SK-N-SH (cell line): ENCODE measurements around the gene TSPAN12. TPM values are rescaled to one million over a fixed set of nuclear protein-coding genes. Genes with fewer than 3 reads are reported as not detected.

Experiments used
- CTCF ChIA-PET: fragments of 300-600, 350-600 bp; formaldehyde crosslinking; extraction: SDS; loops from one replicate; lab custom pipeline; 2021; lab: Yijun Ruan, JAX
- POLR2A ChIA-PET: fragments of 350-600 bp; sonication (Branson Sonifier 250); formaldehyde crosslinking; extraction: SDS; loops from one replicate; lab custom pipeline; 2020; ENCODE audit warnings: antibody characterized with exemption, inconsistent platforms; lab: Yijun Ruan, JAX
- DNase-seq: peaks from one replicate; pipeline ENCODE4 v3.0.0; 2012
- H2AFZ ChIP-seq: fragments of 200-600 bp; sonication (generic); 2 replicates; pipeline ENCODE4 v1.8.1; 2016; ENCODE audit warnings: antibody characterized with exemption, mild to moderate bottlenecking, low read depth
- H3F3A ChIP-seq: fragments of 200-600 bp; sonication (generic); replicated peaks from 2 replicates; pipeline ENCODE3; 2016; ENCODE audit warnings: antibody characterized with exemption, mild to moderate bottlenecking; ENCODE audit not compliant: insufficient read depth
- H3K27ac ChIP-seq, 2 experiments: fragments of 200-500 bp in 1 of 2; fragments of 200-600 bp in 1 of 2; sonication (Bioruptor generic) in 1 of 2; sonication (generic), shearing (Covaris generic) in 1 of 2; 2 replicates each; pipeline versions ENCODE4 v1.5.1 to v1.6.1; 2014 to 2016; ENCODE audit warnings: low read depth in 2 of 2, inconsistent platforms in 1 of 2, low read length in 1 of 2, mild to moderate bottlenecking in 1 of 2, mixed read lengths in 1 of 2
- H3K27me3 ChIP-seq: fragments of 200-600 bp; sonication (generic), shearing (Covaris generic); 2 replicates; pipeline ENCODE4 v1.6.1; 2016; ENCODE audit warnings: mixed run types; ENCODE audit not compliant: insufficient read depth
- H3K36me3 ChIP-seq, 2 experiments: fragments of 200-500 bp in 1 of 2; fragments of 200-600 bp in 1 of 2; sonication (Bioruptor generic) in 1 of 2; sonication (generic) in 1 of 2; replicated peaks in 1 of 2; 2 replicates each; pipeline versions ENCODE3 to v1.5.1; 2014 to 2016; ENCODE audit warnings: low read length in 1 of 2, mild to moderate bottlenecking in 1 of 2; ENCODE audit not compliant: insufficient read depth in 2 of 2, control insufficient read depth in 1 of 2
- H3K4me1 ChIP-seq, 2 experiments: fragments of 200-500 bp in 1 of 2; fragments of 200-600 bp in 1 of 2; sonication (Bioruptor generic) in 1 of 2; sonication (generic), shearing (Covaris generic) in 1 of 2; 2 replicates each; pipeline versions ENCODE4 v1.5.1 to v1.6.1; 2014 to 2016; ENCODE audit warnings: low read depth in 1 of 2, low read length in 1 of 2, mixed run types in 1 of 2; ENCODE audit not compliant: insufficient read depth in 2 of 2, control insufficient read depth in 1 of 2
- H3K4me2 ChIP-seq: fragments of 200-600 bp; sonication (generic), shearing (Covaris generic); 2 replicates; pipeline ENCODE4 v1.6.1; 2017; ENCODE audit warnings: mixed run types
- H3K4me3 ChIP-seq, 2 experiments: fragments of 200-500 bp in 1 of 2; fragments of 200-600 bp in 1 of 2; sonication (Bioruptor generic) in 1 of 2; sonication (generic), shearing (Covaris generic) in 1 of 2; 2 replicates each; pipeline versions ENCODE4 v1.5.1 to v1.8.1; 2014 to 2016; ENCODE audit warnings: low read depth in 2 of 2, inconsistent platforms in 1 of 2, low read length in 1 of 2, mild to moderate bottlenecking in 1 of 2, mixed read lengths in 1 of 2, moderate library complexity in 1 of 2
- H3K79me2 ChIP-seq: fragments of 200-600 bp; sonication (generic); 2 replicates; pipeline ENCODE4 v1.8.1; 2017; ENCODE audit warnings: mild to moderate bottlenecking; ENCODE audit not compliant: insufficient read depth
- H3K9ac ChIP-seq: fragments of 200-600 bp; sonication (generic); 2 replicates; pipeline ENCODE4 v1.6.1; 2017; ENCODE audit warnings: mixed run types
- H3K9me2 ChIP-seq: fragments of 200-600 bp; sonication (generic); 2 replicates; pipeline ENCODE4 v1.6.1; 2017; ENCODE audit warnings: mixed run types
- H3K9me3 ChIP-seq: fragments of 200-600 bp; sonication (generic); 2 replicates; pipeline ENCODE4 v1.6.1; 2017; ENCODE audit warnings: mixed run types, mild to moderate bottlenecking, moderate library complexity
- H4K20me1 ChIP-seq: fragments of 200-600 bp; sonication (generic); 2 replicates; pipeline ENCODE4 v1.6.1; 2017; ENCODE audit warnings: mild to moderate bottlenecking, mixed run types; ENCODE audit not compliant: insufficient read depth
- ELF1 ChIP-seq: IDR thresholded peaks from 2 replicates; pipeline ENCODE4 v1.4.0; 2012
- EP300 ChIP-seq, 2 experiments: IDR thresholded peaks; 2 replicates each; pipeline versions ENCODE4 v1.4.0 to v1.6.1; 2012; ENCODE audit warnings: borderline replicate concordance in 1 of 2, low read depth in 1 of 2, low read length in 1 of 2
- EZH2phosphoT487 ChIP-seq: fragments of 200-600 bp; sonication (generic); IDR thresholded peaks from 2 replicates; pipeline ENCODE4 v1.6.1; 2017; ENCODE audit warnings: low read depth, mixed run types, mild to moderate bottlenecking, antibody characterized with exemption, moderate library complexity, borderline replicate concordance
- FOSL2 ChIP-seq: IDR thresholded peaks from 2 replicates; pipeline ENCODE4 v1.4.0; 2012; ENCODE audit warnings: low read depth, mild to moderate bottlenecking, moderate library complexity, borderline replicate concordance
- FOXJ3 ChIP-seq: sonication (generic); formaldehyde crosslinking; IDR thresholded peaks from 2 replicates; pipeline ENCODE4 v1.5.1; 2020; ENCODE audit warnings: mild to moderate bottlenecking, missing genetic modification reagents
- IRF3 ChIP-seq: fragments of 150-350 bp; IDR thresholded peaks from 2 replicates; pipeline ENCODE4 v1.6.1; 2016; ENCODE audit warnings: mild to moderate bottlenecking, low read depth, low read length
- MEF2A ChIP-seq: IDR thresholded peaks from 2 replicates; pipeline ENCODE4 v1.4.0; 2012; ENCODE audit warnings: low read depth, borderline replicate concordance
- NFIC ChIP-seq: IDR thresholded peaks from 2 replicates; pipeline ENCODE4 v1.4.0; 2012; ENCODE audit warnings: borderline replicate concordance
- NRF1 ChIP-seq: IDR thresholded peaks from 2 replicates; pipeline ENCODE4 v1.6.1; 2012; ENCODE audit warnings: low read depth, mild to moderate bottlenecking, low read length
- POLR2AphosphoS5 ChIP-seq: IDR thresholded peaks from 2 replicates; pipeline ENCODE4 v1.6.1; 2012; ENCODE audit warnings: low read depth, low read length
- REST ChIP-seq: IDR thresholded peaks from 2 replicates; pipeline ENCODE4 v1.6.1; 2012; ENCODE audit warnings: mild to moderate bottlenecking, low read depth, low read length, moderate library complexity
- RFX5 ChIP-seq: IDR thresholded peaks from 2 replicates; pipeline ENCODE4 v1.6.1; 2012; ENCODE audit warnings: mild to moderate bottlenecking, improper control_type of control experiment, low read length
- TAF1 ChIP-seq: IDR thresholded peaks from 2 replicates; pipeline ENCODE4 v1.6.1; 2012; ENCODE audit warnings: low read depth, mild to moderate bottlenecking, low read length, moderate library complexity, borderline replicate concordance
- TCF12 ChIP-seq: IDR thresholded peaks from 2 replicates; pipeline ENCODE4 v1.4.0; 2012
- TEAD4 ChIP-seq: IDR thresholded peaks from 2 replicates; pipeline ENCODE4 v1.4.0; 2012; ENCODE audit warnings: mild to moderate bottlenecking, borderline replicate concordance; ENCODE audit not compliant: insufficient read depth
- USF1 ChIP-seq: IDR thresholded peaks from 2 replicates; pipeline ENCODE4 v1.4.0; 2012; ENCODE audit warnings: low read depth, borderline replicate concordance
- YY1 ChIP-seq: IDR thresholded peaks from 2 replicates; pipeline ENCODE4 v1.4.0; 2012; ENCODE audit warnings: low read depth, mild to moderate bottlenecking
- WGBS: methylation state at CpG from one replicate; pipeline ENCODE4 v1.1.6; 2017; ENCODE audit warnings: low lambda C conversion rate; 5-methylcytosine and 5-hydroxymethylcytosine counted together
- polyA plus RNA-seq, 3 experiments: library from polyadenylated mRNA; depleted of rRNA; stranded (reverse); fragments of >200 nt; gene quantifications; 2 replicates each; pipeline ENCODE4 v1.2.3, GENCODE V29; 2012

The TSPAN12 gene
- polyA plus RNA-seq, 1 of the 3 experiments (the other 2 are of a cell fraction), result not detected

- Histone ChIP-seq H3K4me3 (no peak overlapping the region), H3K27ac (no peak overlapping the region), H3K4me2 (no peak overlapping the region), H3K27me3 (no peaks in the 10 kb centered on the region), H3K79me2 (no peaks in the 10 kb centered on the region), H3K9me2 (no peaks in the 10 kb centered on the region), H3K9me3 (no peaks in the 10 kb centered on the region), H3K36me3 (no peaks in the 10 kb centered on the region), H3F3A (no peaks in the 10 kb centered on the region), H4K20me1 (no peaks in the 10 kb centered on the region), H3K9ac (no peak overlapping the region), H3K4me1 (no peaks in the 10 kb centered on the region), H2AFZ (no peak overlapping the region)
- POLR2A ChIA-PET, result no interaction called here
- no peak for DNase-seq
- CTCF ChIA-PET, result interaction anchor here (0.6 to 11.0 kb wide), 21 partner anchors 11 to 589 kb away, joined by 3 to 106 read pairs (median 11); partner anchors contain the start of genes FAM3C and ING3
- TF ChIP-seq USF1 (no peak), EP300 (IDR thresholded peaks at IDR 0.05; ENCODE audit: borderline replicate concordance in 1 of 2, low read depth in 1 of 2, low read length in 1 of 2) (no peak), POLR2AphosphoS5 (no peak), YY1 (no peak), EZH2phosphoT487 (no peak), NFIC (no peak), MEF2A (no peak), TCF12 (no peak), TEAD4 (no peak), TAF1 (no peak), NRF1 (no peak), FOXJ3 (CRISPR knock-in tag) (no peak), REST (no peak), FOSL2 (no peak), ELF1 (no peak), IRF3 (no peak), RFX5 (no peak)
- 26% methylated on average over 2 of the region's 2 CpGs for WGBS
These were observed 50.6 kb downstream of the TSPAN12 start for GRCh38 chr7:120807390-120807789.
